Kidney epithelial cell (primary cell): Measurements from ENCODE around the gene SNAI3. TPM values are rescaled to one million over a fixed set of nuclear protein-coding genes. Genes with fewer than 3 reads are reported as not detected.

Experiments
- DNase-seq: peaks from one replicate; pipeline ENCODE4 v3.0.0-alpha.2; 2010; ENCODE audit warnings: low read depth
- H3K27me3 ChIP-seq: 2 replicates; pipeline ENCODE4 v1.6.0; 2011; ENCODE audit warnings: low read length; ENCODE audit not compliant: control insufficient read depth, insufficient read depth
- H3K36me3 ChIP-seq: 2 replicates; pipeline ENCODE4 v1.5.1; 2011; ENCODE audit warnings: low read length; ENCODE audit not compliant: control insufficient read depth, insufficient read depth
- H3K4me3 ChIP-seq: 2 replicates; pipeline ENCODE4 v1.5.1; 2011; ENCODE audit warnings: low read depth, mild to moderate bottlenecking, control low read depth, low read length
- CTCF ChIP-seq: IDR thresholded peaks from 2 replicates; pipeline ENCODE4 v1.5.1; 2011; ENCODE audit warnings: mild to moderate bottlenecking, moderate library complexity, low read length, control low read depth, inconsistent platforms; ENCODE audit not compliant: insufficient read depth, poor library complexity, severe bottlenecking
- total RNA-seq: library from RNA; depleted of rRNA; stranded (reverse); fragments of >200 nt; gene quantifications from 2 replicates; pipeline ENCODE4 v1.2.3, GENCODE V29; 2015

SNAI3 gene
- total RNA-seq, 1 donor from 2014 or later, result 1.1 TPM

GRCh38 chr16:88733630-88734360, 47.5 kb upstream of the SNAI3 start:
- H3K36me3 ChIP-seq, result peaks cover 2% of the 10 kb centered on the region
- no peak for DNase-seq
- no peak for TF ChIP-seq CTCF
- H3K27me3 ChIP-seq, result no peaks in the 10 kb centered on the region
- H3K4me3 ChIP-seq, result no peak overlapping the region

DNA sequence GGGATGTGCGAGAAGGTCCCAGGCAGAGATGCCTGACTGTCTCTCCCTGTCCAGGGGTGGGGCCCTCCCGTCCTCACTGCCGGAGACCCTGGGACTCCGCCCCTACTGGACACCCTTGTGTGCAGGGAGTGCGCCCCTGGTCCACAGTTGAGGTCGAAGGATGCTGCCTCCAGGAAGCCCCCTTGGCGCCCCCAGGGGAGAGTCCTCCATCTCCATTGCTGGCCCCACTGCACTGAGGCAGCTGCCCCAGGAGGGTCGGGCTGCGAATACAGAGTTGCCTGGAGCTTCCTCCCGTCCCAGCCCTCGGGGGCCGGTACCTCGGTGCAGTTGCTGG, 46.6 kb upstream of the SNAI3 start:
- no peak for TF ChIP-seq CTCF
- DNase-seq, result no peak
- no peak overlapping the region for H3K4me3 ChIP-seq
- no peaks in the 10 kb centered on the region for H3K27me3 ChIP-seq
- peaks cover 2% of the 10 kb centered on the region for H3K36me3 ChIP-seq

- Histone ChIP-seq H3K36me3 (peaks cover 2% of the 10 kb centered on the region), H3K27me3 (no peaks in the 10 kb centered on the region), H3K4me3 (no peak overlapping the region)
- TF ChIP-seq CTCF, result no peak
- DNase-seq, result no peak
Observed at GRCh38 chr16:88732172-88732960, 46.1 kb upstream of the SNAI3 start.

- DNase-seq, result no peak
- TF ChIP-seq CTCF, result no peak
- H3K27me3 ChIP-seq, result no peaks in the 10 kb centered on the region
- H3K4me3 ChIP-seq, result no peak overlapping the region
- peaks cover 2% of the 10 kb centered on the region for H3K36me3 ChIP-seq
Observed at GRCh38 chr16:88731699-88732098, 45.4 kb upstream of the SNAI3 start.

GRCh38 chr16:88730632-88731607, 44.6 kb upstream of the SNAI3 start:
- TF ChIP-seq CTCF, result no peak
- Histone ChIP-seq H3K27me3 (no peaks in the 10 kb centered on the region), H3K4me3 (no peak overlapping the region), H3K36me3 (peaks cover 5% of the 10 kb centered on the region)
- DNase-seq, result no peak
